Immature natural killer cell (primary cell): ENCODE results near the gene MYOM1. TPM values are rescaled to one million over a fixed set of nuclear protein-coding genes. Genes with fewer than 3 reads are reported as not detected.

Experiments
- DNase-seq, 3 donors: peaks; one replicate each; pipeline ENCODE4 v3.0.0; 2022; ENCODE audit warnings: mixed read lengths in 1 of 3
- H3K27ac Mint-ChIP-seq, 6 donors: one replicate each; pipeline ENCODE4 v1.8.0; 2020; ENCODE audit warnings: mixed read lengths in 6 of 6, mild to moderate bottlenecking in 5 of 6, inconsistent platforms in 4 of 6, moderate library complexity in 3 of 6
- H3K27me3 Mint-ChIP-seq, 3 donors: one replicate each; pipeline ENCODE4 v1.8.0; 2020 to 2021; ENCODE audit warnings: low read depth in 3 of 3, mild to moderate bottlenecking in 3 of 3, mixed read lengths in 3 of 3, moderate library complexity in 3 of 3, inconsistent platforms in 1 of 3
- H3K36me3 Mint-ChIP-seq, 3 donors: one replicate each; pipeline ENCODE4 v1.8.0; 2020; ENCODE audit warnings: mixed read lengths in 3 of 3, inconsistent platforms in 2 of 3, mild to moderate bottlenecking in 2 of 3
- H3K4me1 Mint-ChIP-seq, 2 donors: one replicate each; pipeline ENCODE4 v1.8.0; 2020; ENCODE audit warnings: inconsistent platforms in 2 of 2, mild to moderate bottlenecking in 2 of 2, mixed read lengths in 2 of 2, moderate library complexity in 1 of 2
- H3K4me3 Mint-ChIP-seq, 5 donors: one replicate each; pipeline ENCODE4 v1.8.0; 2020; ENCODE audit warnings: mild to moderate bottlenecking in 5 of 5, mixed read lengths in 5 of 5, inconsistent platforms in 3 of 5, moderate library complexity in 3 of 5
- H3K9me3 Mint-ChIP-seq, 6 donors: one replicate each; pipeline ENCODE4 v1.8.0; 2020; ENCODE audit warnings: mild to moderate bottlenecking in 6 of 6, mixed read lengths in 6 of 6, inconsistent platforms in 4 of 6, moderate library complexity in 3 of 6
- polyA plus RNA-seq, 3 donors: library from polyadenylated mRNA; unstranded; fragments of 300-500 nt; fragmentation: Illumina TruSeq; gene quantifications; one replicate each; pipeline ENCODE4 v1.2.3, GENCODE V29; 2021

The MYOM1 gene
- polyA plus RNA-seq, 3 donors from 2014 or later = 0.72 to 1.2 TPM; not detected in 1

DNA sequence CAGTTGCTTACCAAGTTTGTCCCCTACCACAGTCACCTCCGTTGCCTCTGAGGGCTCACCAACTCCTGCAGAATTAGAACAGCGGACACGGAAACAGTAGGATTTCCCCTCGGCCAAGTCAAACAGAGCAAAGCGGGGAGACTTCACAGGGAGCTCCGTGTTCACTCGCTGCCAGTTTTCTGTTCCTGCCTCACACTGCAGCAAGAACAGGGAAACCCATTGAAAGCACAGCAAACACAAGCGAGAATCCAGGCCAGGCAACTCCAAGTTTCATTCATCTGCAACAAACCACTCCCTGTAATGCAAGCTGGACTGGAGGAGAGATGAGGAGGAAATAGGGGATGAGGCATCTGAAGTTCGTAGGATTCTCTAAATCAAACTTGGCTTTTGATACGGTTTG, 84.2 kb downstream of the MYOM1 start:
- Mint-ChIP-seq H3K4me1 (no peaks in the 10 kb centered on the region), H3K27me3 (no peaks in the 10 kb centered on the region), H3K27ac (no peak overlapping the region), H3K4me3 (no peak overlapping the region), H3K36me3 (peaks cover 0 to 5% (median 0%) of the 10 kb centered on the region in 3 donors), H3K9me3 (no peaks in the 10 kb centered on the region)
- no peak for DNase-seq

DNA sequence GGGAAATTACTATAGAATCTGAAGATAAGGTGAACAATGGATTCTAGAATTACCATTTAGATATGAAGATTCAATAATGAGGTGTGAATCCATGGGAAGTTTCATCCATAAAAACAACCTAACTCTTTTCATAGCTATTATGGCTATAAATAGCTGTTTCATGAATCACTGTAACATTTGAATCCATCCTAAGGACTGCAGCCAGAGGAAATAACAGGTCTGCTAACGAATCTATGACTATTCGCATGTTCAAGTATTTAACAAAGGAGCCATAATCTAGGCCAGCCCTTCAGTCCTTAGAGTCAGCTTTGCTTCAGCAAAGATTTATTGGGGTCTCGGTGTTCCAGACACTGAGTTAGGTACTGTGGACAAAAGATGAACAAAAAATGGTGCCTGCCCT, 87.1 kb downstream of the MYOM1 start:
- Mint-ChIP-seq H3K4me3 (no peak overlapping the region), H3K4me1 (peaks cover 4 to 8% of the 10 kb centered on the region in 2 donors), H3K36me3 (peaks cover 0 to 5% (median 0%) of the 10 kb centered on the region in 3 donors), H3K27me3 (peaks cover 0 to 3% (median 2%) of the 10 kb centered on the region in 3 donors), H3K27ac (no peak overlapping the region), H3K9me3 (no peaks in the 10 kb centered on the region)
- DNase-seq = no peak

GRCh38 chr18:3130344-3130743, 89.4 kb downstream of the MYOM1 start:
- Mint-ChIP-seq H3K27ac (no peak overlapping the region), H3K36me3 (peaks cover 6 to 7% (median 6%) of the 10 kb centered on the region in 3 donors), H3K9me3 (no peaks in the 10 kb centered on the region), H3K4me1 (peaks cover 4 to 8% of the 10 kb centered on the region in 2 donors), H3K27me3 (peaks cover 0 to 3% (median 2%) of the 10 kb centered on the region in 3 donors), H3K4me3 (no peak overlapping the region)
- DNase-seq = no peak

GRCh38 chr18:3129053-3129864, 90.5 kb downstream of the MYOM1 start:
- DNase-seq = peak; percentile 62 to 68 (median 67)
- Mint-ChIP-seq H3K9me3 (peaks cover 0 to 2% (median 0%) of the 10 kb centered on the region in 6 donors), H3K27ac (no peak overlapping the region), H3K4me1 (peaks cover 4 to 8% of the 10 kb centered on the region in 2 donors), H3K27me3 (peaks cover 0 to 3% (median 2%) of the 10 kb centered on the region in 3 donors), H3K36me3 (peaks cover 14 to 15% (median 14%) of the 10 kb centered on the region in 3 donors), H3K4me3 (no peak overlapping the region)

- no peak overlapping the region for H3K4me3 Mint-ChIP-seq
- peaks cover 14 to 15% (median 14%) of the 10 kb centered on the region in 3 donors for H3K36me3 Mint-ChIP-seq
- peaks cover 4 to 8% of the 10 kb centered on the region in 2 donors for H3K4me1 Mint-ChIP-seq
- H3K27me3 Mint-ChIP-seq = peaks cover 0 to 3% (median 2%) of the 10 kb centered on the region in 3 donors
- H3K27ac Mint-ChIP-seq = no peak overlapping the region
- DNase-seq = no peak
- H3K9me3 Mint-ChIP-seq = peaks cover 0 to 2% (median 0%) of the 10 kb centered on the region in 6 donors
These were observed 93.2 kb downstream of the MYOM1 start for GRCh38 chr18:3126457-3127097.

DNA sequence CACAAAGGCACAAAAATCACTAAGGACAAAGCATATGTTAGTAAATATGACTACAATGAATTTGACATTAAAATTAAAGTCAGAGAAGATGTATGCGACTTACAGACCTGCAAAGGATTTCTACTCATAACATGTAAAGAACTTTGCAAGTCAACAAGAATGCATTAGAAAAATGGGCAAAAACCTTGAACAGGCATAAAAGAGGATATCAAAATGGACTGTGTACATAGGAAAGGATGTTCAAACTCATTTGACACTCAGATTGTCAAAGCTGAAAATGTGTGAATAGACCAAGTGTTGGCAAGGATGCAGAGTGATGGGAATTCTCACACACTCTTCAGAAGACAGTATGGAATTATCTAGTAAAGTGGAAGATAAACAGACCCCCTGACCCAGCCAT, 94.9 kb downstream of the MYOM1 start:
- Mint-ChIP-seq H3K36me3 (peaks cover 14 to 15% (median 14%) of the 10 kb centered on the region in 3 donors), H3K9me3 (peaks cover 0 to 2% (median 0%) of the 10 kb centered on the region in 6 donors), H3K4me3 (no peak overlapping the region), H3K27ac (no peak overlapping the region), H3K27me3 (peaks cover 0 to 5% (median 3%) of the 10 kb centered on the region in 3 donors), H3K4me1 (peaks cover 4 to 8% of the 10 kb centered on the region in 2 donors)
- no peak for DNase-seq

DNA sequence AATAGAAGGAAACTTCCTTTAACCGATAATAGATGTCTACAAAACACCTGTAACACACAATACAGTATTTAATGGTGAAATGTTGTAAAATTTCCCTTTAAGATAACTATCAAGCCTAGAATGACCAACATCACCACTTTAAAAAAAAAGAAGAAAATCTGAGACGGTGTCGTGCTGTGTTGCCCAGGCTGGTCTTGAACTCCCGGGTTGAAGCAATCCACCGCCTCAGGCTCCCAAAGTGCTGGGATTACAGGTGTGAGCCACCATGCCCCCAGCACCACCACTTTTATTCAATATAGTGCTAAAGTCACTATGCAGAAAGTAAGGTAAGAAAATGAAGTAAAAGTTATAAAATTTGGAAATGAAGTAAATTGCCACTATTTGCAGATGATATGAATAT, 96.9 kb downstream of the MYOM1 start:
- Mint-ChIP-seq H3K27me3 (peaks cover 0 to 3% (median 0%) of the 10 kb centered on the region in 3 donors), H3K4me3 (no peak overlapping the region), H3K36me3 (peaks cover 15 to 18% (median 18%) of the 10 kb centered on the region in 3 donors), H3K4me1 (no peaks in the 10 kb centered on the region), H3K9me3 (peaks cover 0 to 2% (median 0%) of the 10 kb centered on the region in 6 donors), H3K27ac (no peak overlapping the region)
- no peak for DNase-seq

DNA sequence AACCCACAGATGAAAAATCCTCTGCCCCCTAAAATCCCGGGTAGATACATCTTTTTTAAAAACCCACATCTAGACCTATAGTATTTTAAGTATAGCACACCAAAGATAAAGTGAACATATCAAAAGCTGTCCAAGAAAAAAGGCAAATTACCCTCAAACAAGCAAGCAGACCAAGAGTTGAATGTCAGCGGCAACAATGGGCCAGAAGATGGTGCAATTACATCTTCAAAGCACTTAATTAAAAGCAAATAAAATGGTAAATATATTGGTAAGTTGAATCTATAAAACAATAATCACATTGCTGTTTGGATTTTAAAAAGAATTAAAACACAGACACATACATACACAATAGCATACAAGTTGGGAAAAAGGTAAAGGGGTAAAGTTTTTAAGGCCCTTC, 98.5 kb downstream of the MYOM1 start:
- Mint-ChIP-seq H3K27ac (no peak overlapping the region), H3K4me3 (no peak overlapping the region), H3K36me3 (peaks cover 8 to 12% (median 12%) of the 10 kb centered on the region in 3 donors), H3K27me3 (peaks cover 0 to 3% (median 0%) of the 10 kb centered on the region in 3 donors), H3K9me3 (peaks cover 0 to 2% (median 0%) of the 10 kb centered on the region in 6 donors), H3K4me1 (no peaks in the 10 kb centered on the region)
- no peak for DNase-seq

- no peak for DNase-seq
- no peak overlapping the region for H3K27ac Mint-ChIP-seq
- peaks cover 0 to 2% (median 0%) of the 10 kb centered on the region in 6 donors for H3K9me3 Mint-ChIP-seq
- H3K4me3 Mint-ChIP-seq = no peak overlapping the region
- no peaks in the 10 kb centered on the region for H3K4me1 Mint-ChIP-seq
- peaks cover 8 to 19% (median 12%) of the 10 kb centered on the region in 3 donors for H3K36me3 Mint-ChIP-seq
- peaks cover 0 to 3% (median 2%) of the 10 kb centered on the region in 3 donors for H3K27me3 Mint-ChIP-seq
These were observed 99.4 kb downstream of the MYOM1 start for GRCh38 chr18:3120356-3120755.

GRCh38 chr18:3119401-3120341, 100.1 kb downstream of the MYOM1 start:
- H3K4me3 Mint-ChIP-seq = no peak overlapping the region
- H3K9me3 Mint-ChIP-seq = peaks cover 0 to under 1% (median 0%) of the 10 kb centered on the region in 6 donors
- peaks cover 6 to 19% (median 8%) of the 10 kb centered on the region in 3 donors for H3K36me3 Mint-ChIP-seq
- peaks cover 0 to 4% (median 3%) of the 10 kb centered on the region in 3 donors for H3K27me3 Mint-ChIP-seq
- no peak overlapping the region for H3K27ac Mint-ChIP-seq
- no peaks in the 10 kb centered on the region for H3K4me1 Mint-ChIP-seq
- no peak for DNase-seq

DNA sequence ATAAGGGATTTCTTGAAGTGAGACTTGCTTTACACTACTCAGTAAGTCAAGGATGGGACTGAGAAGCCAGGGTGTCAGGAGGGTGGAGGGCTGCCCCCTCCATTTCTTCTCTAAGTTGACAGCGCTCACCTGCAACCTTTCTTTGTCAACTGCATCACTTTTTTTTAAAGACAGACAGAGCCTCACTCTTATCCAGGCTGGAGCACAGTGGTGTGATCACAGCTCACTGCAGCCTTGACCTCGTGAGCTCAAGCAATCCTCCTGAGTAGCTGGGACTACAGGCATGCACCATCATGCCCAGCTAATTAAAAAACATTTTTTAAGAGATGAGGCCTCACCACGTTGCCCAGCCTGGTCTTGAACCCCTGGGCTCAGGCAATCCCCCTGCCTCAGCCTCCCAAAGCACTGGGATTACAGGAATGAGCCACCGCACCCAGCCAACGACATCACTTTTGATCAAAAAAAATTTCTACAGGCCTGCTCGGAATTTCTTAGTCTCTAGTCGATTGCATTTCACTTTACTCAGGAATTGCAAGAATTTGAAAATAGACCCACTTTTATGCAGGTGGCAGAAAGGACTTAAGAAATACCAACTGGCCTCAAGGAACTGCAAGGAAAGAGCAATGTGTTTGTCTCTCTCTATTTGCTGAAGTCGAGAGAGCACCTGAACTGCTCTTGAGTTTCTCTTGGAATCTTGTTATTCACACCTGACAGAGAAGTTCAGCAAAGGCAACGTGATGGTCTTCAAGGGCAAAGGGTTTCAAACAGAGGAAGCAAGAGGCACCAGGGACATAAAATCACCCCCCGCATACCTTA, 101.4 kb downstream of the MYOM1 start:
- Mint-ChIP-seq H3K4me3 (no peak overlapping the region), H3K4me1 (no peaks in the 10 kb centered on the region), H3K36me3 (peaks cover 4 to 20% (median 6%) of the 10 kb centered on the region in 3 donors)

GRCh38 chr18:3117493-3118192, 102.1 kb downstream of the MYOM1 start:
- Mint-ChIP-seq H3K4me3 (no peak overlapping the region), H3K36me3 (peaks cover 4 to 20% (median 6%) of the 10 kb centered on the region in 3 donors), H3K27me3 (peaks cover 0 to 4% (median 3%) of the 10 kb centered on the region in 3 donors), H3K4me1 (no peaks in the 10 kb centered on the region), H3K27ac (no peak overlapping the region), H3K9me3 (no peaks in the 10 kb centered on the region)
- DNase-seq = no peak

More for the DNA sequence above, 101.4 kb downstream of the MYOM1 start:
- H3K9me3 Mint-ChIP-seq = no peaks in the 10 kb centered on the region
- no peak for DNase-seq
- no peak overlapping the region for H3K27ac Mint-ChIP-seq
- H3K27me3 Mint-ChIP-seq = peaks cover 0 to 4% (median 3%) of the 10 kb centered on the region in 3 donors
